Islet of Langerhans (tissue), 1 donor: Measurements from ENCODE around the gene MPPED2.

Experiments used
- FAIRE-seq: peaks from one replicate; lab custom pipeline; 2011; peaks lifted over from hg19 to GRCh38; lab: Jason Lieb, UNC

The MPPED2 gene

DNA sequence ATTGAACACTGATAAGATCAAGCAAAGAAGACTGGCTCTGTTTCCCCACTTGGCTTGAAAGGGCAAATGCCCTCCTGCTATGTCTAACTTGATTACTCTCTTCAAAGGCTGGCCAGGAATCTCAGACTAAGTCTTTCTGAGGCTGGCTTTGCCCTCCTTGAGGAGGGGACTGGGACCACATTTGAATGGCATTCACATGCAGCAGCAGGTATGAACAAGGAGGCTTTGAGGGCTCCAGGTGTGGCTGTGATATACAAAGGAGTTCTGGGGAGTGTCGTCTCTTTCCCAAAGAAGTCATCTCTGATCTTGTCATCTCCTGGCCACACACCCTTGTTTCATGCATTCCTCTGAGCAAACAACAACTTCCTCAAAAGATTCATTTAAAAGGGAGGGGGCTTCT, 132.4 kb downstream of the MPPED2 start:
- no peak for FAIRE-seq

DNA sequence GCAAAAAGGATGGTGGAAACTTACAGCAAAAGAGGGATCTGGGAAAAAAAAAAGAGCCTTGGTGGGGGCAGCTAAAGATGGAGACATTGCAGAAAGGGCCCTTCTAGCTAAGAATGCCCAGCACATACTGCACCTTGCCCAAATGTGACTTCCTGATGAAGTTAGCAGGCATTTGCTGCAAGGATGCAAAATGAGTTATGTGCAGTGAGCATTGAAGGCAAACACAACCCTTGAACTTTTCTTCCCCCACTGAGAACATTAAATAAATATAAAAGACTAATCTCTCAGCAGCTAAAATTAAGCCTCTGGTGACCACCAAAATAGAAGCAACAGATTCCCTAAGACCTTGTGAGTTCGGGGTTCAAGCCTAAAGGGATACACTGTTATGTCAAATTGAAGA, 133.3 kb downstream of the MPPED2 start:
- FAIRE-seq: no peak

DNA sequence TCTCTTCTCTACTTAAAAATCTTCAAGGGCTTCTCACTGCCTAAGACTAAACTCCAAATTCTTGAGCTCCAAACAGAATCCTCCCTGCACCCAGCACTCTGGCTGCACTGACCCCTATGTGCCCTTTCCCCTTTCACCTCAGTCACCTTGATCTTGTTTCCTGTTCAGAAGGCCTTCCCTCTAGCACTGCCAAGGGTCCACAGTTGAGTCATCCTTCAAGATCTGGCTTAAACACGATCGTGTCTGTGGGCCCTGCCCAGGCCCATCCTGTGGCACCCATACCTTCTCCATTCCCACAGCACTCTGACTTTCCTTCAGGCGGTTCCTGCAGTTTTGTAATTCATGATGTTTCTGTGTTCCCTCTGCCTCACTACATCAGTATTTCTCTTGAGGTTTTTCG, 134.0 kb downstream of the MPPED2 start:
- FAIRE-seq: no peak

DNA sequence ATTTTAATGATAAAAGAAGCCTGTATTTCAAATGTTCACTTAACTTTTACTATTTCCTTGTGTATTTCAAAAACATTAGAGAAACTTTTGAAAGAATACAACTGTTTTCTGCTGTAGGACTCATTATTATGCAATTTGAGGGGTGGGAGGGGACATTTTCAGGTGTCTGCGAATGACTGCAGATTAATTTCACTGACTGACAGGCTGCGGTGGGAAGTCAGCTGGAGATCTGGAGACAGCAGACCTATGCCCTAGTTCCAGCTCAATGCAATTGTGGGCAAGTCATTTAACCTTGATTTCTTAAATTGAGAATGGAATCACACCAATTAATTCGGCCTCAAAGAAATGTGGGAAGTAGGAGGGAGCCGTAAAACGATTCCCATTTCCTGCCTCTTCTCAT, 134.5 kb downstream of the MPPED2 start:
- FAIRE-seq: no peak

DNA sequence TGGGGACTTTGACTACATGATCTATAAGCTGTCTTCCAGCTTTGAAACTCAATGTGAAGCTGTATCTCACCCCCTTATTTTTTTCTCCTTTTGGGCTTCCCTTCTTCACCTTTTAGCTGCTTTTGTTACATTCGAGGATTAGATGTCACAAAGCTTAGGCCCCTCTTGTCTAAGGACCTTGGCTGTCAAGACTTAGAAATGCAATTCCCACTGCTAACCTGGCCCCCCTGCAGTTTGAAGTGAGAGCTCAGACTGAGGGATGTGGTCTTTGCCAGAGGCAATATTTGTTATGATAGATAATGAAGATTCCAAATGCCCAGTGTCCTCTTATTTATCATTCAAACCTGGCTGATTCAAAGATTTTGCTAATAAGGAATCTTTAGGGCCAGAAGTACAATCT, 135.0 kb downstream of the MPPED2 start:
- no peak for FAIRE-seq

DNA sequence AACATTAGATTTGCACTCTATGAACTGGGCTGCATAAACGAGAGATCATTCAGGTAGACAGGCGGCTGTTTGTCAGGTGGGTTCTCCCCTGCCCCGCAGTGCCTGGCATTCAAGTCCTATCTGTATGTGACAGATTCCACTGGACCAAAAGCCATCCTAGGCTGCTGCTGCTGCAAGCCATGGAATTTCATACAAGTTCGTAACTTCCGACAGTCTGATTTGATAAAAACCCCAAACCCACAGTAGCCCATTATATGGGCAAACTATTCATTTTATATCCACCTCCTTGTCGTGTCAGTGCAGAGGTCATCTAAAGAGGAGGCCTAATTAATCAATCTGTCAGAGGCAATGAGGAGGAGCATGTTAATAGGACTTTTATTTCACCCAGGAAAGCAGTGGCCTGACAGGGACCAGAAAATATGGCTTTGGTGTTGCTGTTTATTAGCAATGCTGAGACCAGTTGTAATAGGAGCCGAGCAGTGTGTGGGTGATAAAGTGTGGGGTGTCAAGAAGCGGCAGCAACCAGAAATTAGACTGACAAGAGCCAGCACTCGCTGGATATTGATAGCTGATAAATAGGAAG, 139.0 kb downstream of the MPPED2 start:
- FAIRE-seq: no peak

DNA sequence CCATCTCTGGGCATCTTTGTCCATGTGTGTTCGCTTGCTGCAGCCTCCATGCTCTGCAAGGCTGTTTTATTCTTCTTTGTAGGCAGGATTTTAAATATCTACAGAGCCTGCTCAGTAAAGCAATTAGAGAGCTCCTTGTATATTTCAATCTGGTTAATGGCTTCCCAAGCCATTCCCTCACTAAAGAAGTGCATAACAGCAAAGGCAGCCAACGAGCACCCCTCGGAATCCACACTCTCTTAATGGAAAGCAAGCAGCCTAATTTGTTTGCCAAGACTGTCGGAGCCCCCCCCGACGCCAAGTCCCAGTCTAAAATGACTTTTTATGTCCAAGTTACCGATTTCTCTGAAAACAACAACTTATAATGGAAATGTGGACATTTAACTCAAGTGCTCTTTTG, 139.6 kb downstream of the MPPED2 start:
- no peak for FAIRE-seq

DNA sequence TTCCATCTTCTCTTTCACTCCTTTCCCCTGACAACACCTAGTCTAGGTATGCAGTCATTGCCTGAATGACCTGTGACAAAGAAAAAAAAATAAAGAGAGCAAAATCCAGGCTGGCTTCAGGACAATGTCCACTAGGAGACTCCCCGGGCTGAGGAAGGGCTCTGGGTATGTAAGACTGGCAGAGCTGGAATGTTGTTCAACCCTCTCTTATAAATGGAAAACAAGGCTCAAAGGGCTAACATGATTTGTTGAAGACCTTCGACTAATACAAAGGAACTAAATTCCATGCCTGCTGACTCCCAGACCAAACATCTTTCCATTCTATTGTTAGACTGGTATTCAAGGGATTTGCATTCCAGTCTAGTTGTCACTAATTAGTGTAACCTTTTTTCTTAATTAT, 141.1 kb downstream of the MPPED2 start:
- no peak for FAIRE-seq

DNA sequence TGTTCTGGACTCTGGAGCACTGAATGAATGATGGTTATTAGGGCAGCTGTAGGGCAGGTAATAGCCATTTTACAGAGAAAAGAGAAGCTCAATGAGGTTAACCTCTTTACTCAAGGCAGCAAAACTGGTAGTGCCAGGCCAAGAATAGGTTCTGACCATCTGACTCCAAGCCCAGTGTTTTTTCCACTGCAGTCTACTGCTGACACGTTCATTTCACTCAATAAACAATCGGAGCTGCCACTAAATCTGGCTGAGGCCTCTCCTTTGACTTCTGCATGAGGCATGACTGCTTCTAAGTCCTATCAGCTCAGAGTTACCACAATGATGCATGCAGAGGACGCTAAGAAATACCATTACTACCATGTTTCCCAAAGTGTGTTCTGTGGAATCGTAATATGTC, 145.6 kb downstream of the MPPED2 start:
- FAIRE-seq: no peak

DNA sequence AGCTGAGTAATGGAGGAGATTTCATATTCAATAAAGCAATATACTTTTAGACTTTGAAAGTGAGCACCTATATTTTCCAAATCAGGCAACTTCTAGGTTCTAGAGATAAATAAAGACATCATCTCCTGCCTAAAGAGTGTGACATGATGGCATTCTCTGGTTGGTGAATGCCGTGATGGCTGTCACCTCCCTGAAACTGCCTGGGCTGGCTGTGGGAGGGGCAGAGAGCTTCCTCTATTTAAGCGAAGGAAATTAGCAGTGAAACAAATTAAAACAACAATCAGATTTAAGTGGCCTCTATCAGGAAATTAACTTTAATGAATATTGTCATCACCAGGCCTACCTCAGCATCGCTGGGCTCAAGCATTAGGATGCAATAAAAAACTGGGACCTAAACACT, 149.4 kb downstream of the MPPED2 start:
- FAIRE-seq: no peak

DNA sequence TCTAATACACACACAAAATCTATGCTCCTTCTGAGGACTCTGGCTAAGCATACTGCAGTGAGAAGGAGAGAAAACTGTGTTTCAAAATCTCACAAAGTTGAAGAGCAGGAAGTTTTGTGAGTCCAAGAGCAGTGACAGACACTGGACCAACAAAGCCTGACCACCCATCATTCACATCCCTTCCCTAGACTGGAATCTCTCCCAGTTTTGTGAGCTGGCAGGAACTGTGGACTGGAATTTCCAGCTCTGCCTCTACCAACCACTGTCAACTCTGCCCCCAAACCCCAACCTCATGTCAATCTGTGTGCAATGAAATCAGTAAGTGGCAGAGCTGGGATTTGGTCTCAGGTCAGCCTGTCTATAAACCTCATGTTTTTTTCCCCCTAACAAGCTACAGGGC, 150.7 kb downstream of the MPPED2 start:
- no peak for FAIRE-seq

DNA sequence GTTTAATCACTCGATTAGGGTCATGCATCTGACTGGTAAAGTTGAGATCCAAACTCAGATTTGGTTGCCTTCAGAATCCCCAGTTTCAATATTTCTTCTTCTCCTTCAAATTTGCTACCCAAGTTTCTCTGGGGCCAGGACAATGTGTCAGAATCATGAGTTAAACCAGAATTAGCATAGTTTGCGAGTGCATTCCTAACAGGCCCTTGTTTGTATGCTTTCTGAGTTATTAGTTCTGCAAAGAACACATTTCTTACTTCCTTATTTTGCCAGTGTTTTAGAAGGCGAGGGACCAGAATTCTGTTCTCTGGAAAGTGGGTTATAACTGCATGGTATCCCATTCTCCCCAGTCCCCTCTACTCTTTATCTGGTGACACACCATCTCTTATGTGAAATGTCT, 151.3 kb downstream of the MPPED2 start:
- FAIRE-seq: no peak

DNA sequence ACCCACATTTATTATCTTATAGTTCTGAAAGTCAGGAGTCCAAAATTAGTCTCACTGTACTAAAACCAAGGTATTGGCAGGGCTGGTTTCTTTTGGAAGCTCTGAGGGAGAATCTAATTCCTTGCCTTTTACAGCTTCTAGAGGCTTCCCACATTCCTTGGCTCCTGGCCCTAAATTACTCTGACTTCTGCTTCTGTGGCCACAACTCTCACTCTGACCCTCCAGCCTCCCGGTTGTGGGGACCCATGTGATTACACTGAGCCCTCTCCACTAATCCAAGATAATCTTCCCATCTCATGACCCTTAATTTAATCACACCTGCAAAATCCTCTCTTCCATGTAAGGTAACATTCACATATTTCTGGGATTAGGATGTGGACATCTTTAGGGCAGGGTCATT, 152.3 kb downstream of the MPPED2 start:
- FAIRE-seq: no peak

DNA sequence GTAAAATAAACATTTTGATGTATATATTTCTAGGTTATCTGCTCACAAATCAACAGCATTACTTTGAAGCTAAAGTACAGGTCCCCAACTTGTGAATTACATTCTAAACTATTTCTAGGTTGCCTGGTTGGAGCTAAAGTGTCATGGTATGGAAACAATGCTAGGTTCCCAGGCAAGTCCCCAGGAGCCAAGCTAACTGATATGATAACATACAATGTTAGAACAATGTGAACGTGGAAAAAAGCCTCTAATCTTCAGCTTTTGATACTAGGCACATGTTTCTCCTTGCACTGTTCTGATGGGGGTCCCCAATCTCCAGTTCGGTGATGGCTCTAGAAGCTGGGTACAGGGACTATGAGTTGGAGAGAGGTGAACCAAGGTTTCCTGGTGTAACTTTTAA, 153.4 kb downstream of the MPPED2 start:
- no peak for FAIRE-seq

DNA sequence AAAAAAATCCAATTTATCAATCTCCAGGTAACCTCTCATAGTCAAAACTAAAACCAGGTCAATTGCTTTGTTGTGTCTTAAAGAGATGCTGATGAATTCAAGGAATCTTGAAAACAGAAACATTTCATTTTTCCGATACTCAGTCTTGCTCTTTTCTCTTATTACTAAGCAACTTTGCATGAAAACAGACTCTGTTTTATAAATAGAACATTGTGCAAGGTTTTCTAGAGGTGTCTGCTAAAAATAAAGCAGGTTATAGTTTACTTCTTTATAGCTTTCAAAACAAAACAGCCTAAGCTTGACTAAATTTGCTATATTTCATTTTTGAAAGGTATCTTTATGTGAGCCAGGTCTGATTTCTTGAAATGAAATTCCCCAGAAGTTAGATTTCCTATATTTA, 154.0 kb downstream of the MPPED2 start:
- no peak for FAIRE-seq

DNA sequence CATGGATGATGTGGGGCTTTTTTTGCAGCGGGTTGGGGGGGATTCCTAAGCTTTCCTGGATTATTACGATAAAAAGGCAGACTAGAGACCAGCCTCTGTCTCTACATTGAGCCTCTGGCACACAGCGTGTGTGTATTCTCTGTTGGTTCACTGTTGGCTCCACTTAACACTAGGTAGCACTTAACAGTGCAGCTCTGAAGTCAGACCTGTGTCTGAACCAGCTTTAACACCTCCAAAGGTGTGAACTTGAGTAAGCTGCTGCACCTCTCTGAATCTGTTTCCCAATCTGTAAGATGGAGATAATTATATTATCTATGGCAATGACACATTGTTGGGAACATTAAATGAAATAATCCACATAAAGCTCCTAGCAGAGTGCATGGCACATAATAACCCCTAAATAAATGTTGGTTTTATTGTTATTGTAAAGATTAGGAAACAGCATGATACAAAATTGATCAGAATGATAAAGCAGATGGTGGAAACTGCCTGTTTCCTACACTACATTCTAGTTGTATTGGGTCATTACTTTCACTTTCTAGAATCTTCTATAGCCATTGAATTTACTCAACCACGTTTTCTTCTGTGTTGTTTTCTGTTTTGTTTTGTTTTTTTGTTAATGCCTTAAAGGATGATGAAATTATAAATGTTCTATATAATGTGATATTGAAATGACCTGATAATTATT, 154.9 kb downstream of the MPPED2 start:
- no peak for FAIRE-seq

DNA sequence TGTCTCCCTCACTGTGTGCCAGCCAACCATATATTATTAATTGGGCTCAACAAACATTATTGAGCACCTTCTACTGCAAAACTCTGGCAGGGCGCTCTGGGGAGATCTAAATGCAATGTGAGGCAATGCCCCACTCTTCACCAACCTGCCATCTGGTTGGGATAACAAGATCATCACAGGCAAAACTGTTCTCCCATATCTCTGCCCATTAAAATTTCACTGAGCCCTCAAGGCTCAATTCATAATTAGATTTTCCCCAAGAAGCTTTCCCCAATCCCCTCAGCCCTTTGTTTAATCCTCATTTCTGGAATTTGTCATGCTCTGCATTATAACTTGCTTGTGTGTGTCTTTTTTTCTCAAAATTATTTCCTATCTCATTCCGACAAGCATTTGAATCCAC, 156.6 kb downstream of the MPPED2 start:
- FAIRE-seq: no peak

DNA sequence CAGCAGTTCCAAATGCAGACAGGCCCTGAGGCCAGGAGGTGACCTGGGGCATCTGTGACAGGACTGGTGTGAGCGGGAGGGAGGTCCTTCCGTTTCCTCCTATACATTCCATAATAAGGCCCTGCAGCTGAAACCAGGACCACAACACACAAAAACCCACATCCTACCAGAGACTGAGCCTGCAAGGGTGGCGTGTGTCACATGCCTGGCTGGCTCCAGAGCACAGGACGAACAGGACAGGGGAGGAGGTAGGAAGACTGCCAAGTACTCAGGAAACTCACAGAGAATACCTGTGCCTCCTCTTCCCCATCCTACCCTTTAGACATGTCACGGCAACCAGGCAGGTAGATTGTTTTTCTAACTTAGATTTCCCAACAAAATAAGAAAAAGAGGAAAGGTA, 159.4 kb downstream of the MPPED2 start:
- FAIRE-seq: no peak

DNA sequence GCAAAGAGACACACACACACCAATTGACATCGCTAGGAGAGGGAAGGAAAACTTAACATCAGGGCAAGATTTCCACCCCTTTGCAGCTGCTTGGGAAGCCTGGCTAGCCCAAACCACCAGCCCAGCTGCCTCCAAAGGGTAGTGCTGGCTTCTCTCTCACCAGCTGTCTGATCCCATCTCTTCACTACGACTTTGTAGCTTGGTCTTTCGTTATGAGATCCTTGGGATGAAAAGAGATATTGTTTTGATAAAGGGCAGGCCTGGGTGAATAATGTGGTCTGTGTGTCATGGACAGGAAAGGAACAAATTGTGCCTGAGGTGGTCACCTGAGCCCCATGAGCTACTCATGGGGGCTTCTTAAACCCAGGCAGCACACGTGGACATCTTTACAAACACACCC, 161.3 kb downstream of the MPPED2 start:
- FAIRE-seq: no peak

DNA sequence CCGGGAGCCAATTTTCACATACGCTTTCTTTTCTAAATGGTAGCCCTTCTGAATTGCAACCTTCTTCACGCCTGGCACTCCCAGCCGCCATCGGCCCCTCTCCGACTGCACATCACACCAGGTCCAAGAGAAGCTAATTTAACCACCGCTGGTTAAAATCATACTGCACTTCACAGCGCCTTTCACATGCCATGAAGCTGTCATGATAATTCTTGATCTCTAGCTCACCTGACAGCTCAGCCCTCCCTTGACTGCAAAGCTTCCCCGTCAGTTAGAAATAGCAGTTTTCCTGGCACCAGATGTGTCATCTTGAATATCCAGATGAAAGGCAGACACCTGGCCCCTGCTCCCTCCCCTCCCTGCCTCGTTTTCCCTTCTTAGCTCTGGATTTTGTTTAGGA, 161.8 kb downstream of the MPPED2 start:
- FAIRE-seq: no peak

DNA sequence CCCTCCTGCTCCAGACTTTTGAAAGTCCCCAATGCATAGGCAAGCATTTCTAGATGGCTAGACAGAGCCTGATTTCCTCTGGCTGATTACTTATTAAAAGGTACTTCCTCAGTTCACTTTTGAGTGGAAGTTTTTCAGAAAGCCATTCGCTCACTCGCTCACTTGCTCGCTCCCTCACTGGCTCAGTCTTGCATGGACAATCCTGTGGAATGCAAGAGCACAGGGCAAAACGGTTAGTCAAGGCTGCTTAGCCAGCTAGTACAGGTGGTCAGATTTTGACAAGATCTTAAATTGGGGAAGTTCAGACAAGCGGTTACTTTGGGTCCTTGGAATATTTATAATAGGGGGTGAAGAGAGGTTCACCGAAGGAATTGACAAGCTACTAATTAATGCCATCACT, 162.3 kb downstream of the MPPED2 start:
- FAIRE-seq: no peak

DNA sequence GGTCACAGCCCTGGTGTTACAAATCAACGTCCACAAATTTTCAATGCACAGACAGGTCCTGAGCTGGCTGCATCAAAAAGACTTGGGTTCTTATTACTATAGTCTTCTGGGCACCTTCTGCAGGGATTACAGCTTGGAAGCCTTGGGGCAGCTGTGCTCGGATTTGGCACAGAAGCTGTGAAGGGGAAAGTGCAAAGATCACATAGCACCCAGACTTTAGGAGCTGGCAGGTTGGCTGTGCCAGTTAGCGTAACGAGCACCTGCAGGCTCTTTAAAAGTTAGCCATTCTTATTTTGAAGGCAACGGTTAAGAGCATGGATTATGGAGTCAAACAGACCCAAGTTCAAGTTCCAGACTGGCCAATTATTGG, 162.9 kb downstream of the MPPED2 start:
- FAIRE-seq: no peak

DNA sequence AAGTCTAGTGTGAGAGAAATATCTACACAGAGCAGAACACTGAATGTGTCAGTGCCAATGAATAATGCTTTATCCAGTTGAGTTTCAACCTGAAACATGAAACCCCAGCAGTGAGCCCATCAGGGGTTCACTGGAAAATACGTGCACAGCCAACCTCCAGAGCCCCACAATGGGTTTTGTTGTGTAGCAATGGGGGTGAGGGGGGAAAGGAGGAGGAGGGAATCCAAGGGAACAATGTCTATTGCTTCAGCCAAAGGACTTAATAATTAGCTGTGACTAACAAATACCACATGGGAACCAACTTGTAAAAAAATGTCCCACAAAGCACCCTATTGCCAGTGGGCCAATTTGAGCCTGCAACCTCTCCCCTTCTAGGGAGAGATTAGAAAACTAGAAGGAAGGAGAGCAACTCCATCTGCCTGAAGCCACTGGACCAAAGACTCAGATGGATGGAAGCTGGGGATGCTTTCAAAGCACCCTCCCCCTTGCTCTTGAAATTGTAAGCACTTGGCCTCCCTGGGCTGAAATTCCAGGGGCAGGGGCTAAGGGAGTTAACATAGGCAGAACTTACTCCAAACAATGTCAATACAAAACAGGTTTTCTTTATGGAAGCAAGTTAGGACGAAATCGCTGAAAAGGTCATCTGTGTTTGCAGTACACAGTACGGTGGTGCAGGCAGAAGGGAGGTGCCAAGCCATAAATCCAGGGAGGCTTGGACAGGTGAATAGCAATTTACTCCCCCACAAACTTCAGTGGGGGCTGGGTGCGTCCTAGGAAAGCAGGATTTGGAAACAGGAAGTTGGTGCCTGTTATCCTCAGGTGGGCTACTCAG, 163.5 kb downstream of the MPPED2 start:
- no peak for FAIRE-seq

DNA sequence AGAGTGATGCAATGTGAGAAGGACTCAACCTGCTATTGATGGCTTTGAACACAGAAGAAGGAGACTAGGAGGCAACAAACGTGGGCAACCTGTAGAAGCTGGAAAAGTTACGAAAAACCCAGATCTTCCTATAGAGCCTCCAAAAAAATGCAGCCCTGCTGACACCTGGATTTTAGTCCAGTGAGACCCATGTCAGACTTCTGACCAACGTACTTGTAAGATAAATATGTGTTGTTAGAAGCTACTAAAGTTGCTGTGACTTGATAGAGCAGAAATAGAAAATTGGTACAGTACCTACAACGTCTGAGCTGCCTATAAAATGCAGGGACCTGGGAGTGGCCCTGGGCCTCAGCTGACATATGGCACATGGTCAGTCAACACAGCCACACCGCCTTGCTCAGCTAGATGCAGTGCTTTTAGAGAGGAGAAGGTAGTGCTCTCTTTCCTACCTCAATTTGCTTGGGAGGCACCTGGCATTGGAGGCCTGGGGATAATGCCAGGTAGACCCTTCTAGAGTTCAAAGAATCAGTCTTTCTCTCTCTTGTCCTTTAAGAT, 165.8 kb downstream of the MPPED2 start:
- no peak for FAIRE-seq
